GM19023 (cell line): ENCODE data around the gene PCDHB12.
"Not testable (repeated sequence)": the region's sequence is repeated elsewhere in the genome, so short reads cannot be mapped to it uniquely, and the experiment has no call there.

Source experiments
- ATAC-seq: cut with Tn5 transposase; IDR thresholded peaks from one replicate; pipeline ENCODE4 v1.9.1; 2021; ENCODE audit warnings: mild to moderate bottlenecking, moderate library complexity; ENCODE audit not compliant: unreplicated experiment

Gene PCDHB12

GRCh38 chr5:141208478-141208877, at the start of gene PCDHB12:
PCDHB12 (plus strand) TSS chr5:141208719; CDS start chr5:141208908, 189 bp downstream.
- ATAC-seq, result no peak

DNA sequence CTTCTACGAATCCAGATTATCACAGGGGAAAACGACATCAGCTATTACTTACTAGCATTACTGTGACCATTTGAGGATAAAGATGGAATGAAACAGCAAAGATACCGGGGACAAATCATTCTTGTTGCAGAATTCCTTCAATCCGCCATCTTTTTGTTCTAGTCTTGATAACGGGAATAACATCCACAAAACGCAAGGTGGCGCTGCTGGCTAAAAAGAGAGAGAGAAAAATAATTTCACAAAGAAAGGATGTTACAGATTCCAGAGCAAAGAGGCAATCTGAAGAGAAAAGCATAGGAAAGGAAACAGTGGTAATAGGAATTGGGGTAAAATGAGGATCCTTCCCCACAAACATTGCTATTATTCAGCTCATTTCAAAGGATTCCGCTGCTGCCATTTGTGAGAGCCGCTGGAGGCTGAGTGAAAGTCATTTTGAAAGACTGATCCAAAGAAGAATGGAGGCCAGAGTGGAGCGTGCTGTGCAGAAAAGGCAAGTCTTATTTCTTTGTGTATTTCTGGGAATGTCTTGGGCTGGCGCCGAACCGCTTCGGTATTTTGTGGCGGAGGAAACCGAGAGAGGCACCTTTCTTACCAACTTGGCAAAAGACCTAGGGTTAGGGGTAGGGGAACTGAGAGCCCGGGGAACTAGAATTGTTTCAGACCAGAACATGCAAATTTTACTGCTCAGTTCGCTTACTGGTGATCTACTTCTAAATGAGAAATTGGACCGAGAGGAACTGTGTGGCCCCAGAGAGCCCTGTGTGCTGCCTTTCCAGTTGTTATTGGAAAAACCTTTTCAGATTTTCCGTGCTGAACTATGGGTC, 35.9 kb upstream of the PCDHB12 start, which contains the start of gene PCDHB7:
PCDHB7 (plus strand) TSS at position 264 of the 824 bp plus-strand sequence; CDS start at position 456, 192 bp downstream.
- no peak for ATAC-seq

GRCh38 chr5:141174291-141175104, 34.0 kb upstream of the PCDHB12 start:
- not testable (repeated sequence) for ATAC-seq

DNA sequence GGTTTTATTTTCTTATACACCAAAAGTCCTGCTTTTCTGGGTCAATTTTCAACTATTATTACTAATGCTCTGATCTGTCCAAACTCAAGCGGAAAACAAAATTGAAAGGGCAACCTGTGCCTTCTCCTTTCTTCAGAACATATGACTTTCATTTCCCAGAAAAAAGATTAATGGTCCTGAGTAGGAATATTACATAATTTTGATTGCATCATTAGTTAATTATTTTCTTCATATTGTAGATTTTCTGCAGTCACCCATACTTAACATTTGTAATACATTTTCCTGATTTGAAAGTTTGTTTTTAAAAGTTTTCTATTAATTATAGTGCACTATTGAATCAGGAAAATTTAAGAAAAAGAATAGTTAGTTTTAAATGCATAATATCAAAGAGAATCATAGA, 32.6 kb upstream of the PCDHB12 start:
- ATAC-seq, result no peak

- ATAC-seq, result not testable (repeated sequence)
Measured at GRCh38 chr5:141177577-141178191, 30.8 kb upstream of the PCDHB12 start, which contains the start of gene PCDHB8. PCDHB8 (plus strand) TSS chr5:141177790; CDS start chr5:141178035, 245 bp downstream.

DNA sequence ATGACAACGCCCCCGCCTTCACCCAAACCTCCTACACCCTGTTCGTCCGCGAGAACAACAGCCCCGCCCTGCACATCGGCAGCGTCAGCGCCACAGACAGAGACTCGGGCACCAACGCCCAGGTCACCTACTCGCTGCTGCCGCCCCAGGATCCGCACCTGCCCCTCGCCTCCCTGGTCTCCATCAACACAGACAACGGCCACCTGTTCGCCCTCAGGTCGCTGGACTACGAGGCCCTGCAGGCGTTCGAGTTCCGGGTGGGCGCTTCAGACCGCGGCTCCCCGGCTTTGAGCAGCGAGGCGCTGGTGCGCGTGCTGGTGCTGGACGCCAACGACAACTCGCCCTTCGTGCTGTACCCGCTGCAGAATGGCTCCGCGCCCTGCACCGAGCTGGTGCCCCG, 29.1 kb upstream of the PCDHB12 start:
- not testable (repeated sequence) for ATAC-seq

DNA sequence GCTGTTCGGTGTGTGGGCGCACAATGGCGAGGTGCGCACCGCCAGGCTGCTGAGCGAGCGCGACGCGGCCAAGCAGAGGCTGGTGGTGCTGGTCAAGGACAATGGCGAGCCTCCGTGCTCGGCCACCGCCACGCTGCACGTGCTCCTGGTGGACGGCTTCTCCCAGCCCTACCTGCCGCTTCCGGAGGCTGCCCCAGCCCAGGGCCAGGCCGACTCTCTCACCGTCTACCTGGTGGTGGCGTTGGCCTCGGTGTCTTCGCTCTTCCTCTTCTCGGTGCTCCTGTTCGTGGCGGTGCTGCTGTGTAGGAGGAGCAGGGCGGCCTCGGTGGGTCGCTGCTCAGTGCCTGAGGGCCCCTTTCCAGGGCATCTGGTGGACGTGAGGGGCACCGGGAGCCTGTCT, 28.6 kb upstream of the PCDHB12 start:
- not testable (repeated sequence) for ATAC-seq

DNA sequence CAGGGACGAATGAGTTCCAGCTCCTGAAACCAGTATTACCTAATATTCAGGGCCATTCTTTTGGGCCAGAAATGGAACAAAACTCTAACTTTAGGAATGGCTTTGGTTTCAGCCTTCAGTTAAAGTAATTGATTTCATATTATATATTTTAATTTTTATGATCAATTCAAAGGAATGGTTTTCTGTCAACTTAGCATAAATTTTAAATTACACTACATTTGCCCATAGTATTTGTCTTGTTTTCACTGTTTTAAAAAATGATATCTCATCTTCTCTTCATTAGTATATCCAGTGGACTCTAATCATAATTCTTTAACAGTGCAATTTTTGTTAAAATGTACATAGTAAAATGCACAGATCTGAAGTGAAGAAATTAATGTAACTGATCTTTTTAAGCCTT, 28.2 kb upstream of the PCDHB12 start:
- no peak for ATAC-seq

- ATAC-seq, result no peak
Measured at GRCh38 chr5:141182248-141182647, 26.3 kb upstream of the PCDHB12 start, which contains the start of gene PCDHB16. PCDHB16 (plus strand) TSS chr5:141182387; CDS start chr5:141182560, 173 bp downstream.

DNA sequence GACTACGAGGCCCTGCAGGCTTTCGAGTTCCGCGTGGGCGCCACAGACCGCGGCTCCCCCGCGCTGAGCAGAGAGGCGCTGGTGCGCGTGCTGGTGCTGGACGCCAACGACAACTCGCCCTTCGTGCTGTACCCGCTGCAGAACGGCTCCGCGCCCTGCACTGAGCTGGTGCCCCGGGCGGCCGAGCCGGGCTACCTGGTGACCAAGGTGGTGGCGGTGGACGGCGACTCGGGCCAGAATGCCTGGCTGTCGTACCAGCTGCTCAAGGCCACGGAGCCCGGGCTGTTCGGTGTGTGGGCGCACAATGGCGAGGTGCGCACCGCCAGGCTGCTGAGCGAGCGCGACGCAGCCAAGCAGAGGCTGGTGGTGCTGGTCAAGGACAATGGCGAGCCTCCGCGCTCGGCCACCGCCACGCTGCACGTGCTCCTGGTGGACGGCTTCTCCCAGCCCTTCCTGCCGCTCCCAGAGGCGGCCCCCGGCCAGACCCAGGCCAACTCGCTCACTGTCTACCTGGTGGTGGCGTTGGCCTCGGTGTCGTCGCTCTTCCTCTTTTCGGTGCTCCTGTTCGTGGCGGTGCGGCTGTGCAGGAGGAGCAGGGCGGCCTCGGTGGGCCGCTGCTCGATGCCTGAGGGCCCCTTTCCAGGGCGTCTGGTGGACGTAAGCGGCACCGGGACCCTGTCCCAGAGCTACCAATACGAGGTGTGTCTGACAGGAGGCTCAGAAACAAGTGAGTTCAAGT, 24.2 kb upstream of the PCDHB12 start:
- ATAC-seq, result not testable (repeated sequence)

DNA sequence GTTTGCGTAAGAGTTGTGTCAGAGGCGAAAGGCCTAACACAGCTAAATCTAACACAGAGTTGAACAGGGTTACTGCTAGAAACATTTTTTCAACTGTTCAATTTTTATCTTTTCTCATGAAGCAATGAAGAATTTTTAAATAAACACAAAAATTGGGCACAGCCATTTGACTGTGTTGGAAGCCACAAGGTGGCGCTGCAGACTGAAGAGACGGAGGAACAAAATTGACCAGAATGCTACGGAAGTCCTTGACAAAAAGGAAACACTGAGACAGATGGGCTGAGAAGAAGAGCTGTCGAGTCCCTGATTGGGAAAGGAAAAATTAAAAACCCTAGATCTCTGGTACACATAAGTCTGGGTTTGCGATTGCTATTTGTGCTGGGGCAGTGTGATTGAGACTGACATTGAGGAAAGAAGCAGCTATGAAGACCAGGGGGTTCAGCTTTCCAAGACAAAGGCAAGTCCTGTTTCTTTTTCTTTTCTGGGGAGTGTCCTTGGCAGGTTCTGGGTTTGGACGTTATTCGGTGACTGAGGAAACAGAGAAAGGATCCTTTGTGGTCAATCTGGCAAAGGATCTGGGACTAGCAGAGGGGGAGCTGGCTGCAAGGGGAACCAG, 21.5 kb upstream of the PCDHB12 start, which contains the start of gene PCDHB9:
PCDHB9 (plus strand) TSS at position 265 of the 616 bp plus-strand sequence; CDS start at position 423, 158 bp downstream.
- no peak for ATAC-seq

DNA sequence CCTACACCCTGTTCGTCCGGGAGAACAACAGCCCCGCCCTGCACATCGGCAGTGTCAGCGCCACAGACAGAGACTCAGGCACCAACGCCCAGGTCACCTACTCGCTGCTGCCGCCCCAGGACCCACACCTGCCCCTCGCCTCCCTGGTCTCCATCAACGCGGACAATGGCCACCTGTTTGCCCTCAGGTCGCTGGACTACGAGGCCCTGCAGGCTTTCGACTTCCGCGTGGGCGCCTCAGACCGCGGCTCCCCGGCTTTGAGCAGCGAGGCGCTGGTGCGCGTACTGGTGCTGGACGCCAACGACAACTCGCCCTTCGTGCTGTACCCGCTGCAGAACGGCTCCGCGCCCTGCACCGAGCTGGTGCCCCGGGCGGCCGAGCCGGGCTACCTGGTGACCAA, 19.8 kb upstream of the PCDHB12 start:
- not testable (repeated sequence) for ATAC-seq

GRCh38 chr5:141189131-141189530, 19.4 kb upstream of the PCDHB12 start:
- not testable (repeated sequence) for ATAC-seq

DNA sequence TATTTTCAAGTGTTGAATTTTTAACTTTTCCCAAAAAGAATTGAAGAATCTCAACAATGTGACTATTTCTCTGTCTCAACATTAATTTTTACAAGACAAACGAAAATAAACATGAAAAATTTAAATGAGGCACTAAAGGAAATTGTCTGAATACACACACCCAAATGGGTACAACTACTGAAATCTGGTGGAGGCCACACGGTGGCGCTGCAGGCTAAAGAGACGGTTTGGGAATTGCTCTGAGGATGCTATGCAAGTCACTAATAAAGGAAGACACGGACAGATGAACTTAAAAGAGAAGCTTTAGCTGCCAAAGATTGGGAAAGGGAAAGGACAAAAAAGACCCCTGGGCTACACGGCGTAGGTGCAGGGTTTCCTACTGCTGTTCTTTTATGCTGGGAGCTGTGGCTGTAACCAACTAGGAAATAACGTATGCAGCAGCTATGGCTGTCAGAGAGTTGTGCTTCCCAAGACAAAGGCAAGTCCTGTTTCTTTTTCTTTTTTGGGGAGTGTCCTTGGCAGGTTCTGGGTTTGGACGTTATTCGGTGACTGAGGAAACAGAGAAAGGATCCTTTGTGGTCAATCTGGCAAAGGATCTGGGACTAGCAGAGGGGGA, 16.3 kb upstream of the PCDHB12 start, which contains the start of gene PCDHB10:
PCDHB10 (plus strand) TSS at position 244 of the 616 bp plus-strand sequence; CDS start at position 444, 200 bp downstream.
- no peak for ATAC-seq

- ATAC-seq, result not testable (repeated sequence)
Measured at GRCh38 chr5:141194332-141194731, 14.2 kb upstream of the PCDHB12 start.

- no peak for ATAC-seq
Measured at GRCh38 chr5:141196363-141196762, 12.2 kb upstream of the PCDHB12 start.

- ATAC-seq, result no peak
Measured at GRCh38 chr5:141199359-141200235, 8.9 kb upstream of the PCDHB12 start, which contains the start of gene PCDHB11. PCDHB11 (plus strand) TSS chr5:141199627; CDS start chr5:141199775, 148 bp downstream.

DNA sequence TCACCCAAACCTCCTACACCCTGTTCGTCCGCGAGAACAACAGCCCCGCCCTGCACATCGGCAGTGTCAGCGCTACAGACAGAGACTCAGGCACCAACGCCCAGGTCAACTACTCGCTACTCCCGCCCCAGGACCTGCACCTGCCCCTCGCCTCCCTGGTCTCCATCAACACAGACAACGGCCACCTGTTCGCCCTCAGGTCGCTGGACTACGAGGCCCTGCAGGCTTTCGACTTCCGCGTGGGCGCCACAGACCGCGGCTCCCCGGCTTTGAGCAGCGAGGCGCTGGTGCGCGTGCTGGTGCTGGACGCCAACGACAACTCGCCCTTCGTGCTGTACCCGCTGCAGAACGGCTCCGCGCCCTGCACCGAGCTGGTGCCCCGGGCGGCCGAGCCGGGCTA, 7.4 kb upstream of the PCDHB12 start:
- not testable (repeated sequence) for ATAC-seq
